Stimulated activated CD8-positive, alpha-beta memory T cell treated with anti-CD3 and anti-CD28 coated beads, Interleukin-4, amount 100 ng/mL, for 4 hours (primary cell): Measurements from ENCODE around the gene MCRIP1.

Source experiments
- DNase-seq, 2 donors: peaks; one replicate each; pipeline ENCODE4 v3.0.0-alpha.2; 2020; ENCODE audit warnings: low read depth in 2 of 2, low spot score in 1 of 2

Gene MCRIP1

GRCh38 chr17:81805707-81806460 lies 27.2 kb downstream of the MCRIP1 start:
- DNase-seq, result no peak

DNA sequence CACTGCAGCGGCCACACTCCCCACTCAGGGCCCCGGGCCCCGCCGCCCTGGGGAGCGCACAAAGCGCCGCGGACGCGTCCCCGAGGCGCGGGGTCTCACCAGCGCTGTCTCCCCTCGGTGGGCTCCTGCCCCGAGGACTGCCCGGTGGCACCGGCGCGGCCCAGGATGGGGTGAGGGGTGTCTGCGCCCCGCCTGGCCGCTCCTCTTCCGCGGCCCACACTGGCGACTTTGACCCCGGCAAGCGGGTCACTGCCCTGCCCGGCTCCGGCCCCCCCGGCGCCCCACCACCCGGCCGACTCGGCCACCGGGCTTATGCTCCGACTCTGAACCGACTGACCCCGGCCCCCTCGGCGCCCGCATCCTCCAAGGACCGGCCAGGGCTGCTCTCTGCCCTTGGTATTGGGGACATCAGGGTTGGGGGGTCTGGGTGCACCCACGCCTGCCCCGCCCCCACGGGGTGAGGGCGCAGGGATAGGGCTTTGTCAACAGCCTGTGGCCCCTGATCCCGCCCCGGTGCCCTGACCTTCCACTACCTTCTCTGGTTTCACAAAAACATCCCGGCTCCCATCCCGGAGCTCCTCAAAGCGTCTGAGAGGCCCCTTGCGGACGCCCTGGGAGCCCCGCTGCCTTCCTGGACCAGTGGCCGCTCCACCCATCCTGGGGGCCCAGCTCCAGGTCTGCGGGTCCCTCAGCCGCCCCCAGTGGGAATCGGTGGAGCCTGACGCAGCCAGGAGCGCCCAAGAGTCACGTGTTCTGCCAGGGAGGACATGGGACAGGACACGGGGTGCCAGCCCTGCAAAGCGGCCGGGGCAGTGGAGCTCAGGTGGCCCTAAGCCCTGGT lies 28.3 kb downstream of the MCRIP1 start:
- no peak for DNase-seq

DNA sequence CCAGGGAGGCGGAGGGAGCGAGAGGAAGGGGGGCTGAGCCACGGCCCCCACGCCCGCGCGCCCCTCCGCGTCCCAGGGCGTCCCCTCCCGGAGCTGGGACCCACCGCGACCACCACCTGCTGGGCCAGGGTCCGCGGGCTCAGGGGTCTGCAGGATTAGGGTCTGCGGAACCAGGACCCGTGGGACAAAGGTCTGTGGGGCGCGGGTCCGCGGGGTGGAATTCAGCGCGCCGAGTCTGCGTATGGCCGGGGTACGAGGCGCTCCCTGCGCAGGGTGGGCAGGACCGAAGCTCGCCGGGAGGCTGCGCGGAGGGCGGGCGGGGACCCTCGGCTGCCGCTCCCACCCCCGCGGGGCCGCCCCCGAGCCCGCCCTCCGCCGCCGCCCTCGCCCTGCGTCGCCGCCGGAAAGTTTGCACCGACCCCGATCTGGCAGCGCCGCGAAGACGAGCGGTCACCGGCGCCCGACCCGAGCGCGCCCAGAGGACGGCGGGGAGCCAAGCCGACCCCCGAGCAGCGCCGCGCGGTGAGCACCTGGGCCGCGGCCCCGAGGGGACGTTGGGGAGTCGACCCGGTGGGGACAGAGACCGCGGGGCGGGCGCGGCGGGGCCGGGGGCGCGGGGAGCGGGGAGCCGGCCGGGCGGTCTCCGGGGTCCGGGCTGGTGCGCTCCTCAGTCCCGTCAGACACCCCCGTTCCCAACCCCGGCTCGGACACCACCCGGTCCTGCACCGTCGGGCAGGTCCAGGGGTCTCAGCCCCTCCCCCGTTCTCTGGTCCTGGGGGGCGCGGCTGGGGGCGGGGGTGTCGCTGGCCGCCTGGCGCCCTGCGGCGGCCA lies 29.1 kb downstream of the MCRIP1 start, which contains the start of gene GCGR:
GCGR (plus strand) TSS at position 423 of the 831 bp plus-strand sequence. CDS start 4,869 bp downstream, outside the sequence.
- DNase-seq, result no peak

- no peak for DNase-seq
Measured at GRCh38 chr17:81802856-81803643, 30.0 kb downstream of the MCRIP1 start.

DNA sequence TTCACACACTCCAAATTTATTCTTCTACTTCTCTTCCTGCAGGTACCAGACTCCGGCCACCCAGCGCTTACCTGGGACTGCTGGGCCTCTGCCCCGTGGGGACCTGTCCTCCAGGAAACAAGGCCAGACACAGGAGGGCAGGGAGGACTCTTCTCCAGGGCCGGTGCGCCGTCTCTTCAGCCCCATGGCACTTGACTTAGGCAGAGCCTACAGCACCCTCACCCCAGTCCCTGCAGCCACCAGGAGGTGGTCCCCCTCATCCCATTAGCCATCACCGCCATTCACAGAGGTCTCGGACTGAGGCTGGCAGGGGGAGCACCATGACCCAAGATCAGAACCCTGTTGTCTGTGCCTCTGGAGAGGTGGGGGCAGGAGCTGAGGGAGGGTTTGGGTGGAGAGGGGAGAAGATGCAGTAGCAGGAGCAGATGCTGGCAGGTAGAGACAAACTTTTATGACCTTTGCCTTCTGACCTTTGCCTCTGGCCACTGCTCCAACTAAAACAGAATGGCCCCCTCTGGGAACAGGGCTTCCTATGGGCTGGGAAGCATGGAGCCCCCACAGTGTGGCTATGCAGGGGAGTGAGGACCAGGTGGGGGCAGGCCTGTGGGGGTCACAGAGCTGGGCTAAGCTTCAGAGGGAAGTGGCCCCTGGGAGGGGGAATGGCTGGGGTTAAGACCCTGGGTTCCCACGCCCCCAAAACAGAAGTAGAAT lies 30.9 kb downstream of the MCRIP1 start:
- DNase-seq, result no peak

GRCh38 chr17:81801327-81801726 lies 31.8 kb downstream of the MCRIP1 start:
- no peak for DNase-seq

GRCh38 chr17:81794509-81794908 lies 38.6 kb downstream of the MCRIP1 start:
- DNase-seq, result no peak

DNA sequence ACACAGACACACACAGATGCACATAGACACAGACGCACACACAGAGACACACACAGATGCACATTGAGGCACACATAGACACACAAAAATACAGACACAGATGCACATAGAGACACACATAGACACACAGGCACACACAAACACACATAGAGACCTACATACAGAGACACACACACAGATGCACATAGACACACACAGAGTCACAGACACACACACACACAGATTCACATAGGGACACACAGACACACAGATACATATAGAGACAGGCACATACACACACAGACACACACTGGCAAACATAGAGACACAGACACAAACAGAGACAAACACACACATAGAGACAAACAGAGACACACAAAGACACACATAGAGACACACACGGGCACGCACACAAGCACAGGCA lies 39.0 kb downstream of the MCRIP1 start:
- no peak for DNase-seq

- DNase-seq, result no peak
Measured at GRCh38 chr17:81792675-81793615, 40.1 kb downstream of the MCRIP1 start.
